GM12878 (cell line): ENCODE measurements around the gene PIWIL4. TPM values are rescaled to one million over a fixed set of nuclear protein-coding genes. Genes with fewer than 3 reads are reported as not detected.

ENCODE experiments used
- ATAC-seq: fragments of 200-7000 bp; cut with Tn5 transposase; 3 replicates; pipeline ENCODE4 v1.9.1; 2020; ENCODE audit warnings: mild to moderate bottlenecking, moderate library complexity
- BruUV-seq: library from RNA; stranded (reverse); fragments of 400-500 nt; replicated peaks from 2 replicates; lab custom pipeline; 2021; lab: Mats Ljungman, UMichigan
- CTCF ChIA-PET: fragments of 300-600 bp; sonication (Branson Sonifier 250); formaldehyde crosslinking; extraction: SDS; loops from one replicate; lab custom pipeline; 2021; ENCODE audit warnings: inconsistent platforms; lab: Yijun Ruan, JAX
- POLR2A ChIA-PET: fragments of 350-600 bp; formaldehyde crosslinking; extraction: SDS; loops from one replicate; lab custom pipeline; 2021; ENCODE audit warnings: inconsistent platforms; lab: Charles Lee
- RAD21 ChIA-PET: fragments of 300-600 bp; sonication (Branson Sonifier 250); formaldehyde crosslinking; loops from one replicate; lab custom pipeline; 2023; ENCODE audit warnings: antibody characterized with exemption; ENCODE audit not compliant: unreplicated experiment; lab: Charles Lee
- SMC1A ChIA-PET: fragments of 300-600 bp; sonication (Branson Sonifier 250); formaldehyde crosslinking; loops from one replicate; lab custom pipeline; 2023; ENCODE audit not compliant: unreplicated experiment, uncharacterized antibody; lab: Charles Lee
- DNase-seq: peaks from one replicate; pipeline ENCODE4 v3.0.0-alpha.2; 2011; ENCODE audit warnings: low read depth, low spot score
- FAIRE-seq: peaks from 3 replicates; lab custom pipeline; 2011; peaks lifted over from hg19 to GRCh38; lab: Jason Lieb, UNC
- H2AFZ ChIP-seq: 2 replicates; pipeline ENCODE4 v1.6.0; 2011; ENCODE audit warnings: low read depth, low read length, control low read depth; ENCODE audit not compliant: control insufficient read depth
- H3K27ac ChIP-seq: 2 replicates; pipeline ENCODE4 v1.5.1; 2011; ENCODE audit warnings: control low read depth; ENCODE audit not compliant: control insufficient read depth, insufficient read depth
- H3K27me3 ChIP-seq, 2 experiments: replicated peaks in 1 of 2; 2 replicates each; pipeline versions ENCODE4 v1.6.0 to v1.6.1; 2011; ENCODE audit warnings: low read length in 1 of 2; ENCODE audit not compliant: control insufficient read depth in 2 of 2, insufficient read depth in 2 of 2
- H3K36me3 ChIP-seq, 2 experiments: 2 replicates each; pipeline ENCODE4 v1.5.1; 2011; ENCODE audit warnings: low read length in 1 of 2; ENCODE audit not compliant: control insufficient read depth in 2 of 2, insufficient read depth in 2 of 2
- H3K4me1 ChIP-seq: 2 replicates; pipeline ENCODE4 v1.6.1; 2011; ENCODE audit warnings: mild to moderate bottlenecking, low read length, moderate library complexity, mixed read lengths; ENCODE audit not compliant: control insufficient read depth, insufficient read depth
- H3K4me2 ChIP-seq: 2 replicates; pipeline ENCODE4 v1.6.0; 2011; ENCODE audit warnings: control low read depth; ENCODE audit not compliant: control insufficient read depth, insufficient read depth
- H3K4me3 ChIP-seq: fragments of 200-600 bp; sonication (generic); 2 replicates; pipeline ENCODE4 v1.5.1; 2016
- H3K79me2 ChIP-seq: 2 replicates; pipeline ENCODE4 v1.6.0; 2011; ENCODE audit warnings: low read length; ENCODE audit not compliant: control insufficient read depth, insufficient read depth
- H3K9ac ChIP-seq: 2 replicates; pipeline ENCODE4 v1.8.0; 2011; ENCODE audit warnings: low read length, control low read depth, mixed read lengths; ENCODE audit not compliant: control insufficient read depth, insufficient read depth
- H3K9me3 ChIP-seq: replicated peaks from 3 replicates; pipeline ENCODE4 v1.5.1; 2011; ENCODE audit warnings: mild to moderate bottlenecking, low read length; ENCODE audit not compliant: control insufficient read depth, insufficient read depth
- H4K20me1 ChIP-seq: 2 replicates; pipeline ENCODE4 v1.6.0; 2011; ENCODE audit not compliant: control insufficient read depth, insufficient read depth
- MEF2B ChIP-seq: fragments of 450-650 bp; IDR thresholded peaks from 2 replicates; pipeline ENCODE4 v1.6.1; 2018; ENCODE audit warnings: mild to moderate bottlenecking, moderate library complexity; ENCODE audit not compliant: partially characterized antibody, poor library complexity, severe bottlenecking
- MTA2 ChIP-seq: fragments of 450-650 bp; IDR thresholded peaks from 2 replicates; pipeline ENCODE4 v1.6.1; 2016; ENCODE audit warnings: low read depth, mild to moderate bottlenecking, moderate library complexity
- NFIC ChIP-seq: IDR thresholded peaks from 2 replicates; pipeline ENCODE4 v1.6.1; 2012; ENCODE audit warnings: low read depth, mild to moderate bottlenecking, inconsistent platforms, low read length, moderate library complexity
- NR2F1 ChIP-seq: fragments of 450-650 bp; conservative IDR thresholded peaks from 2 replicates; pipeline ENCODE4 v1.6.1; 2017; ENCODE audit warnings: mild to moderate bottlenecking
- RBBP5 ChIP-seq: fragments of 200-600 bp; sonication (generic); conservative IDR thresholded peaks from 2 replicates; pipeline ENCODE4 v1.6.1; 2016
- RCOR1 ChIP-seq: conservative IDR thresholded peaks from 2 replicates; pipeline ENCODE4 v1.6.1; 2012; ENCODE audit warnings: low read depth, low read length, improper control_type of control experiment
- WGBS: methylation state at CpG from one replicate; pipeline ENCODE4 v1.1.6; 2016; ENCODE audit warnings: low lambda C conversion rate; ENCODE audit not compliant: insufficient replicate concordance, insufficient coverage; ENCODE audit errors: missing lambda C conversion rate; 5-methylcytosine and 5-hydroxymethylcytosine counted together
- in situ Hi-C: fragments of 300-500 bp; cut with MboI; formaldehyde crosslinking; loops from 9 replicates; pipeline ENCODE4 v1.14.3; 2018; ENCODE audit warnings: mixed read lengths
- intact Hi-C: fragments of 100-400 bp; cut with micrococcal nuclease; formaldehyde crosslinking; loops from one replicate; pipeline ENCODE4 v1.14.2; 2022; ENCODE audit not compliant: unreplicated experiment
- polyA plus RNA-seq, 11 experiments: library from polyadenylated mRNA; depleted of rRNA in 4 of 11; unstranded in 6 of 11; stranded (reverse) in 5 of 11; fragments of >200 nt; fragmentation: Nextera tagmentation in 4 of 11; fragmentation: Illumina TruSeq in 1 of 11; extraction: Ambion mirVana in 4 of 11; extraction: Trizol in 1 of 11; gene quantifications; 1 replicate in 1 of 11; 2 replicates in 10 of 11; pipeline versions ENCODE4 v1.2.1 to v1.2.3, GENCODE V29; 2011 to 2016; ENCODE audit warnings: inconsistent platforms in 2 of 11, missing spikeins in 2 of 11, low read depth in 1 of 11
- total RNA-seq, 4 experiments: library from RNA; depleted of rRNA in 3 of 4; stranded (reverse); fragments of >200 nt in 3 of 4; fragmentation: Illumina TruSeq in 1 of 4; extraction: Trizol in 1 of 4; gene quantifications; 2 replicates each; pipeline versions ENCODE4 v1.2.1 to v1.2.3, GENCODE V29; 2013 to 2021
- TF ChIP-seq, protein P1 (sequence below): IDR thresholded peaks from 2 replicates; pipeline ENCODE4 v1.6.1; 2012; ENCODE audit warnings: improper control_type of control experiment, low read depth, low read length; ENCODE audit not compliant: insufficient replicate concordance

PIWIL4 gene
- total and polyA plus RNA-seq, 10 of the 15 experiments (the other 5 are each of a cell fraction or from before 2014, with no cell fraction given): 0.23 to 13.3 (median 0.47) TPM

DNA sequence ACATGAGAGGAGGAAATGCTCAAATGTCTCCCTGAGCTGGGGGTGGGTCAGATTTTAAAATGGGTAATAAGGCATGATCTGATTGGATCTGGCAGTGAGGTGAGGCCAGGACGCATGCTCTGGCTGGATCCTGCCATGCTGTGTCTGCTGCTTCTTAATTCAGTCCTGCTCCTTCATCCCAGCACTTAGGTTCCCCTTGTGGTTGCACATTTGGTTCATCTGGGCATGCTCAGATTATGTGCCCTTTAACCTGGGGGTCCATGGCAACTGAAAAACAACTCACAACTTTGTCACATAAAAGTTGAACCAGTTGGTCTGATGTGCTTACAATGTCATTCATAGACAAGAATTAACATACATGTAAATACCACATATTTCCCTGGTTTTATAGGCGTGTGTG, 67.9 kb downstream of the PIWIL4 start:
- Histone ChIP-seq H3K27me3 (no peaks in the 10 kb centered on the region), H2AFZ (no peak overlapping the region), H3K36me3 (no peaks in the 10 kb centered on the region), H3K4me1 (no peaks in the 10 kb centered on the region), H3K9ac (no peak overlapping the region), H3K9me3 (no peaks in the 10 kb centered on the region), H3K4me2 (no peak overlapping the region), H3K4me3 (no peak overlapping the region), H4K20me1 (no peaks in the 10 kb centered on the region), H3K79me2 (no peaks in the 10 kb centered on the region), H3K27ac (no peak overlapping the region)
- FAIRE-seq (no peak), ATAC-seq (no peak), DNase-seq (no peak)
- TF ChIP-seq RCOR1: no peak
- TF ChIP-seq NR2F1: no peak
- TF ChIP-seq MTA2: no peak
- TF ChIP-seq, protein P1, sequence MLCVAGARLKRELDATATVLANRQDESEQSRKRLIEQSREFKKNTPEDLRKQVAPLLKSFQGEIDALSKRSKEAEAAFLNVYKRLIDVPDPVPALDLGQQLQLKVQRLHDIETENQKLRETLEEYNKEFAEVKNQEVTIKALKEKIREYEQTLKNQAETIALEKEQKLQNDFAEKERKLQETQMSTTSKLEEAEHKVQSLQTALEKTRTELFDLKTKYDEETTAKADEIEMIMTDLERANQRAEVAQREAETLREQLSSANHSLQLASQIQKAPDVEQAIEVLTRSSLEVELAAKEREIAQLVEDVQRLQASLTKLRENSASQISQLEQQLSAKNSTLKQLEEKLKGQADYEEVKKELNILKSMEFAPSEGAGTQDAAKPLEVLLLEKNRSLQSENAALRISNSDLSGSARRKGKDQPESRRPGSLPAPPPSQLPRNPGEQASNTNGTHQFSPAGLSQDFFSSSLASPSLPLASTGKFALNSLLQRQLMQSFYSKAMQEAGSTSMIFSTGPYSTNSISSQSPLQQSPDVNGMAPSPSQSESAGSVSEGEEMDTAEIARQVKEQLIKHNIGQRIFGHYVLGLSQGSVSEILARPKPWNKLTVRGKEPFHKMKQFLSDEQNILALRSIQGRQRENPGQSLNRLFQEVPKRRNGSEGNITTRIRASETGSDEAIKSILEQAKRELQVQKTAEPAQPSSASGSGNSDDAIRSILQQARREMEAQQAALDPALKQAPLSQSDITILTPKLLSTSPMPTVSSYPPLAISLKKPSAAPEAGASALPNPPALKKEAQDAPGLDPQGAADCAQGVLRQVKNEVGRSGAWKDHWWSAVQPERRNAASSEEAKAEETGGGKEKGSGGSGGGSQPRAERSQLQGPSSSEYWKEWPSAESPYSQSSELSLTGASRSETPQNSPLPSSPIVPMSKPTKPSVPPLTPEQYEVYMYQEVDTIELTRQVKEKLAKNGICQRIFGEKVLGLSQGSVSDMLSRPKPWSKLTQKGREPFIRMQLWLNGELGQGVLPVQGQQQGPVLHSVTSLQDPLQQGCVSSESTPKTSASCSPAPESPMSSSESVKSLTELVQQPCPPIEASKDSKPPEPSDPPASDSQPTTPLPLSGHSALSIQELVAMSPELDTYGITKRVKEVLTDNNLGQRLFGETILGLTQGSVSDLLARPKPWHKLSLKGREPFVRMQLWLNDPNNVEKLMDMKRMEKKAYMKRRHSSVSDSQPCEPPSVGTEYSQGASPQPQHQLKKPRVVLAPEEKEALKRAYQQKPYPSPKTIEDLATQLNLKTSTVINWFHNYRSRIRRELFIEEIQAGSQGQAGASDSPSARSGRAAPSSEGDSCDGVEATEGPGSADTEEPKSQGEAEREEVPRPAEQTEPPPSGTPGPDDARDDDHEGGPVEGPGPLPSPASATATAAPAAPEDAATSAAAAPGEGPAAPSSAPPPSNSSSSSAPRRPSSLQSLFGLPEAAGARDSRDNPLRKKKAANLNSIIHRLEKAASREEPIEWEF: no peak
- no peak for TF ChIP-seq MEF2B
- TF ChIP-seq RBBP5: no peak
- TF ChIP-seq NFIC: no peak
- RAD21 ChIA-PET: no interaction called here
- SMC1A ChIA-PET: no interaction called here
- intact Hi-C loops: loop anchor here (5.0 kb wide), 1 partner anchor 127 kb away; no protein-coding TSS in a partner anchor
- BruUV-seq: no TSS peak
- POLR2A ChIA-PET: no interaction called here
- in situ Hi-C loops: no loop called here
- CTCF ChIA-PET: no interaction called here
- WGBS: 25% methylated on average over 2 of the region's 2 CpGs
